ENCODE measurements around the gene SOCS7.

Gene SOCS7

DNA sequence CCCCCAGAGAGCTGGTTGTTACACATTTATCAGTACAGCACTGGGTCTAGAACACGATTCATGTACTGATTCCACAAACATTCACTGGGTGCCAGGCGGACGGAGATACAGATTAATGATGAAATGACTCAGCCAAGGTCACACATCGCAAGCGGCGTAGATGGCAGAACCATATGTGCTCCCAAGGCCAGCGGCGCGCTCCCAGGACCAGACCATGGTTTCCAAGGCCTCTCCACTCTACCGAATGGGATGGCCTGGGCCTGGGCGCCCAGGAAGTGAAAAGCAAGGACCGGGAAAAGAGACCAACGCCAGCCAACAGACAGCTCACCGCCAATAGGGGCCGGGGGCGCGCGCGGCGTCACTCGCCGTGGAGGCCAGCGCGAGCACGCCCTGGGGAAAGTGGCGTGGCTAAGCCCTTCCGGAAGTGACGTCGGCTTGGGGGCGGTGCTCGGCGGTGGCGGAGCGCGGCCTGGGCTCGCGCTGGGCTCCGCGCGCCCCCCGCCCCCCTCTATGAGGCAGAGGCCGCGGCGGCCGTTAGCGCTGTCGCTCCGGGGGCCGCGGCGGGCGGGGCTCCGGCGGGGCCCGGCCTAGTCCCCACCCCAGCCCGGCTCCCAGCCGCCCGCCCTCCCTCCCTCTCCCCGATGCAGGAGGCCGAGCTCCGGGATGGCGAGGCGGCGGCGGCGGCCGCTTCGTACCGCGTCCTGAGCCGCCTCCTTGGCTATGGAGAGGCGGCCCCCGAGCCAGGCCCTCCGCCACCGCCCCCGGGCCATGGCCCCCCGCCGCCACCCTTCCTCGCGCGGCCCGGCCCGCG, at the start of gene SOCS7:
SOCS7 (plus strand) TSS at position 433 of the 811 bp plus-strand sequence; CDS start at position 642, 209 bp downstream.
- Histone ChIP-seq H3K4me1 (ENCODE audit: control insufficient read depth, insufficient read depth, low read length) (peaks cover 37% of the 10 kb centered on the region), H3K36me3 (ENCODE audit: control insufficient read depth, insufficient read depth, low read length) (no peaks in the 10 kb centered on the region), H3K9me3 (ENCODE audit: control insufficient read depth, insufficient read depth, low read depth, low read length) (no peaks in the 10 kb centered on the region), H3K4me3 (ENCODE audit: low read depth, low read length) (peak within 1 kb of the TSS; percentile 74), H3K27ac (ENCODE audit: low read depth, low read length) (peak within 1 kb of the TSS; percentile 42; the same call in 1 of the 2 replicates), H3K27me3 (ENCODE audit: control insufficient read depth, insufficient read depth, low read length) (no peaks in the 10 kb centered on the region), H3K9ac (ENCODE audit: low read length) (peak within 1 kb of the TSS; percentile 65)

DNA sequence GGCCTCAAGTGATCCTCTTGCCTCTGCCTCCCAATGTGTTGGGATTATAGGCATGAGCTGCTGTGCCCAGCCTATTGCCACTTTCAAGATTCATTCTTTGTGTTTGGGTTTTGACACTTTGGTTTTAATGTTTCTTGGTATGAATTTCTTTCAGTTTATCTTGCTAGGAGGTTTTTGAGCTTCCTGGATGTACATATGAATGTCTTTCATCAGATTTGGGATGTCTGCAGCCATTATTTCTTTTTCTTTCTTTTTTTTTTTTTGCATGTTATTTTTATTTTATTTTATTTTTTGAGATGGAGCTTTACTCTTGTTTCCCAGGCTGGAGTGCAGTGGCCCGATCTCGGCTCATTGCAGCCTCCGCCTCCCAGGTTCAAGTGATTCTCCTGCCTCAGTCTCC, 36.1 kb upstream of the SOCS7 start:
- Histone ChIP-seq H3K9ac (ENCODE audit: low read length) (no peak overlapping the region), H3K36me3 (ENCODE audit: control insufficient read depth, insufficient read depth, low read length) (peaks cover 26% of the 10 kb centered on the region), H3K27me3 (ENCODE audit: control insufficient read depth, insufficient read depth, low read length) (no peaks in the 10 kb centered on the region), H3K27ac (ENCODE audit: low read depth, low read length) (no peak overlapping the region), H3K4me1 (ENCODE audit: control insufficient read depth, insufficient read depth, low read length) (no peaks in the 10 kb centered on the region), H3K9me3 (ENCODE audit: control insufficient read depth, insufficient read depth, low read depth, low read length) (no peaks in the 10 kb centered on the region), H3K4me3 (ENCODE audit: low read depth, low read length) (no peak overlapping the region)

- Histone ChIP-seq H3K9me3 (ENCODE audit: control insufficient read depth, insufficient read depth, low read depth, low read length) (no peaks in the 10 kb centered on the region), H3K27ac (ENCODE audit: low read depth, low read length) (no peak overlapping the region), H3K4me1 (ENCODE audit: control insufficient read depth, insufficient read depth, low read length) (no peaks in the 10 kb centered on the region), H3K4me3 (ENCODE audit: low read depth, low read length) (no peak overlapping the region), H3K36me3 (ENCODE audit: control insufficient read depth, insufficient read depth, low read length) (peaks cover 30% of the 10 kb centered on the region), H3K27me3 (ENCODE audit: control insufficient read depth, insufficient read depth, low read length) (no peaks in the 10 kb centered on the region), H3K9ac (ENCODE audit: low read length) (no peak overlapping the region)
Measured at GRCh38 chr17:38317081-38317480, 34.6 kb upstream of the SOCS7 start.

DNA sequence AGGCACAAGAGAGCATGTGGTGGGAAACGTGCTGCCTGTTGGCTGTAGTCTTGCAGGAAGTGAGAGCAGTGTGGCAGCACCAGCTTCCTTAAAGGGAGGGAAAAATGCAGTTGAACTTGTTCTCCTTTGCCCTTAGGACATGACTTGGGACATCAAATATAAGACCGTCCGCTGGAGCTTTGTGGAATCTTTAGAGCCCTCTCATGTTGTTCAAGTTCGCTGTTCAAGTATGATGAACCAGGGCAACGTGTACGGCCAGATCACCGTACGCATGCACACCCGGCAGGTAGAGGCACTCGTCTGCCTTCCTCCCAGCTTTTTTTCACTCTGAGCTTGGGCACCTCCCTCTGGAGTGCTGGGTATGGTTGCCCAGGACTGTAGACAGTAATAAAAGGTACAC, 31.2 kb upstream of the SOCS7 start:
- Histone ChIP-seq H3K9me3 (ENCODE audit: control insufficient read depth, insufficient read depth, low read depth, low read length) (no peaks in the 10 kb centered on the region), H3K36me3 (ENCODE audit: control insufficient read depth, insufficient read depth, low read length) (peaks cover 42% of the 10 kb centered on the region), H3K4me3 (ENCODE audit: low read depth, low read length) (no peak overlapping the region), H3K4me1 (ENCODE audit: control insufficient read depth, insufficient read depth, low read length) (peaks cover 18% of the 10 kb centered on the region), H3K9ac (ENCODE audit: low read length) (no peak overlapping the region), H3K27ac (ENCODE audit: low read depth, low read length) (no peak overlapping the region), H3K27me3 (ENCODE audit: control insufficient read depth, insufficient read depth, low read length) (no peaks in the 10 kb centered on the region)

DNA sequence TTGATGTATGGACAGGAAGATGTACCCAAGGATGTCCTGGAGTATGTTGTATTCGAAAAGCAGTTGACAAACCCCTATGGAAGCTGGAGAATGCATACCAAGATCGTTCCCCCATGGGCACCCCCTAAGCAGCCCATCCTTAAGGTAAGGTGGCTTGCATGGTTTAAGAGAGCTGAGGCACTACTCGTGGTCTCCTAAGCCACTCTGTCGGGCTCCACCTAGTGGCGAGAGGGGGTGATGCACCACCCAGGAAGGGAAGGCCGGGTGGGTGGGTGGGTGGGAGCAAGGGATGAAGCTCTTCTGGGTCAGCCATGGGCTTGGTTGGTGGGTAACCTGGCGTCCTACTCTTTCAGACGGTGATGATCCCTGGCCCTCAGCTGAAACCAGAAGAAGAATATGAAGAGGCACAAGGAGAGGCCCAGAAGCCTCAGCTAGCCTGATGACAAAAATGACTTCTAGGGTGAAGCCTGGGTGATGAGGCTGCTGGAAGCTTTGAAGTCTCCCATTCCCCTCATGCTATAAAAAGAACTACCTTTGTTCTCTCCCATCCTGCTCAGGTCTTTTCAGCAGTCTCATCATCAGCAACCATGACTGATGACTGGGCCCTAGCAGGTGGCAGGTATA, 29.4 kb upstream of the SOCS7 start:
- no peak overlapping the region for H3K4me3 ChIP-seq (ENCODE audit: low read depth, low read length)
- H3K9me3 ChIP-seq (ENCODE audit: control insufficient read depth, insufficient read depth, low read depth, low read length), result no peaks in the 10 kb centered on the region
- peaks cover 38% of the 10 kb centered on the region for H3K36me3 ChIP-seq (ENCODE audit: control insufficient read depth, insufficient read depth, low read length)
- H3K9ac ChIP-seq (ENCODE audit: low read length), result no peak overlapping the region
- no peak overlapping the region for H3K27ac ChIP-seq (ENCODE audit: low read depth, low read length)
- peaks cover 21% of the 10 kb centered on the region for H3K4me1 ChIP-seq (ENCODE audit: control insufficient read depth, insufficient read depth, low read length)
- H3K27me3 ChIP-seq (ENCODE audit: control insufficient read depth, insufficient read depth, low read length), result no peaks in the 10 kb centered on the region

GRCh38 chr17:38322897-38323296, 28.7 kb upstream of the SOCS7 start:
- H3K4me3 ChIP-seq (ENCODE audit: low read depth, low read length), result no peak overlapping the region

GRCh38 chr17:38324141-38324697, 27.4 kb upstream of the SOCS7 start:
- H3K27ac ChIP-seq (ENCODE audit: low read depth, low read length), result no peak overlapping the region
- no peak overlapping the region for H3K9ac ChIP-seq (ENCODE audit: low read length)
- H3K4me1 ChIP-seq (ENCODE audit: control insufficient read depth, insufficient read depth, low read length), result peaks cover 21% of the 10 kb centered on the region
- H3K4me3 ChIP-seq (ENCODE audit: low read depth, low read length), result no peak overlapping the region
- H3K9me3 ChIP-seq (ENCODE audit: control insufficient read depth, insufficient read depth, low read depth, low read length), result no peaks in the 10 kb centered on the region
- no peaks in the 10 kb centered on the region for H3K27me3 ChIP-seq (ENCODE audit: control insufficient read depth, insufficient read depth, low read length)
- peaks cover 38% of the 10 kb centered on the region for H3K36me3 ChIP-seq (ENCODE audit: control insufficient read depth, insufficient read depth, low read length)

More at GRCh38 chr17:38322897-38323296, 28.7 kb upstream of the SOCS7 start:
- H3K27me3 ChIP-seq (ENCODE audit: control insufficient read depth, insufficient read depth, low read length), result no peaks in the 10 kb centered on the region
- H3K9ac ChIP-seq (ENCODE audit: low read length), result no peak overlapping the region
- H3K4me1 ChIP-seq (ENCODE audit: control insufficient read depth, insufficient read depth, low read length), result peaks cover 21% of the 10 kb centered on the region
- H3K9me3 ChIP-seq (ENCODE audit: control insufficient read depth, insufficient read depth, low read depth, low read length), result no peaks in the 10 kb centered on the region
- H3K27ac ChIP-seq (ENCODE audit: low read depth, low read length), result no peak overlapping the region
- H3K36me3 ChIP-seq (ENCODE audit: control insufficient read depth, insufficient read depth, low read length), result peaks cover 38% of the 10 kb centered on the region

DNA sequence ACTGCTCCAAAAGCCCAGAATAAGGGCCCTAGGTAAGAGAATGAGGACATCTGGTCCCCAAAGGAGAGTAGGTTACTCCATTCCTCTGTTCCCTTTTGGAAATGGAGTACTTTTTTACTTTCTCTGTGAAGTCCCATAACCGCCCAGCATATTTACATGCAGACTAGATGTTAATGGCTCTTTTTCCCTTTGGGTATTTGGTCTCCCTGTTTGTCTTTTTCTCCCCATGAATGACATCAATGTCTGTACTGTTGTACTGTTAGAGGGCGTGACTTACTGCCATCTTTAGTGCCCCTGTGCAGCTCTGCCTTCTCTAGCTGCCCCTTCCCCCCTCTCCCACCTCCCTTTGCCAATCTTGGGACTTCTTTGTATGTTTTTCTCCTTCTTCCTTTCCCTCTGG, 26.9 kb upstream of the SOCS7 start:
- peaks cover 34% of the 10 kb centered on the region for H3K36me3 ChIP-seq (ENCODE audit: control insufficient read depth, insufficient read depth, low read length)
- no peaks in the 10 kb centered on the region for H3K27me3 ChIP-seq (ENCODE audit: control insufficient read depth, insufficient read depth, low read length)
- no peak overlapping the region for H3K4me3 ChIP-seq (ENCODE audit: low read depth, low read length)
- peaks cover 21% of the 10 kb centered on the region for H3K4me1 ChIP-seq (ENCODE audit: control insufficient read depth, insufficient read depth, low read length)
- H3K9ac ChIP-seq (ENCODE audit: low read length), result peak overlapping the region; percentile 31
- no peaks in the 10 kb centered on the region for H3K9me3 ChIP-seq (ENCODE audit: control insufficient read depth, insufficient read depth, low read depth, low read length)
- H3K27ac ChIP-seq (ENCODE audit: low read depth, low read length), result 0 out of 2 replicates have a peak overlapping the region, but pooled peaks have one; percentile 61

- Histone ChIP-seq H3K27ac (ENCODE audit: low read depth, low read length) (peak overlapping the region; percentile 61; the same call in 1 of the 2 replicates), H3K36me3 (ENCODE audit: control insufficient read depth, insufficient read depth, low read length) (peaks cover 30% of the 10 kb centered on the region), H3K9ac (ENCODE audit: low read length) (peak overlapping the region; percentile 49), H3K4me1 (ENCODE audit: control insufficient read depth, insufficient read depth, low read length) (peaks cover 21% of the 10 kb centered on the region), H3K4me3 (ENCODE audit: low read depth, low read length) (no peak overlapping the region), H3K27me3 (ENCODE audit: control insufficient read depth, insufficient read depth, low read length) (no peaks in the 10 kb centered on the region), H3K9me3 (ENCODE audit: control insufficient read depth, insufficient read depth, low read depth, low read length) (no peaks in the 10 kb centered on the region)
Measured at GRCh38 chr17:38325221-38325851, 26.3 kb upstream of the SOCS7 start.

- H3K27ac ChIP-seq (ENCODE audit: low read depth, low read length), result no peak overlapping the region
- no peaks in the 10 kb centered on the region for H3K9me3 ChIP-seq (ENCODE audit: control insufficient read depth, insufficient read depth, low read depth, low read length)
- H3K4me3 ChIP-seq (ENCODE audit: low read depth, low read length), result no peak overlapping the region
- H3K36me3 ChIP-seq (ENCODE audit: control insufficient read depth, insufficient read depth, low read length), result peaks cover 20% of the 10 kb centered on the region
- peaks cover 21% of the 10 kb centered on the region for H3K4me1 ChIP-seq (ENCODE audit: control insufficient read depth, insufficient read depth, low read length)
- H3K9ac ChIP-seq (ENCODE audit: low read length), result no peak overlapping the region
- no peaks in the 10 kb centered on the region for H3K27me3 ChIP-seq (ENCODE audit: control insufficient read depth, insufficient read depth, low read length)
Measured at GRCh38 chr17:38326996-38327792, 24.4 kb upstream of the SOCS7 start.
